ENCODE measurements around the gene DYRK1A. TPM values are rescaled to one million over a fixed set of nuclear protein-coding genes. Genes with fewer than 3 reads are reported as not detected.

DYRK1A gene
- polyA plus RNA-seq, 1 donor (not counting 4 experiments of a cell fraction or from before 2014, with no cell fraction given) = 25.3 TPM

DNA sequence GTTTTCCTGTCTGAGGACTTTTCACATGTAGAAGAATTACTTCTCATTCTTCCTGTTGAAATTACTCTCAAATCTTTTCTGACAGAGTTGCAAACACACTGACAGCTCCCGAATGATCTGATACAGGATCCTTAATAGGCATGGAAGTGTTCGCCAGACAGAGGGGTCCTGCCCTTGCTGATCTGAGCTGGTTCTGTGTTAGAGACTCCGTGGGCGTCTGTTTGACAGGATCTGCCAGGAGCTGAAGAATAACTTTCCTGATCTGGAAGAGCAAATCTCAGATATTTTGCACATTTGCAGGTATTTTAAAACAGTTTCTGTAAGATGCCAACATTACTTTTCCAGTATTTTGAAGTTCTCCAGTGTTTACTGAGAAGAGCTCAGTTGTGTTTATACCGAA, 202.3 kb downstream of the DYRK1A start:
- Histone ChIP-seq H3K9ac (ENCODE audit: control insufficient read depth, extremely low read depth, insufficient read depth, low read length) (no peak overlapping the region), H3K27me3 (ENCODE audit: control insufficient read depth, extremely low read depth, insufficient read depth, low read length) (no peaks in the 10 kb centered on the region), H3K9me1 (ENCODE audit: control insufficient read depth, extremely low read depth, insufficient read depth, low read length) (no peaks in the 10 kb centered on the region), H3K27ac (ENCODE audit: control insufficient read depth, insufficient read depth, low read length) (no peak overlapping the region), H3K4me3 (ENCODE audit: control insufficient read depth in 2 of 3, extremely low read depth in 1 of 3, insufficient read depth in 2 of 3, low read depth in 1 of 3, low read length in 3 of 3) (no peak overlapping the region), H3K4me1 (ENCODE audit: control insufficient read depth, extremely low read depth, insufficient read depth, low read length) (peaks cover 10% of the 10 kb centered on the region), H3K9me3 (ENCODE audit: control insufficient read depth, low read depth, low read length) (no peaks in the 10 kb centered on the region), H4K20me1 (ENCODE audit: control insufficient read depth, extremely low read depth, insufficient read depth, low read length) (no peaks in the 10 kb centered on the region), H3K36me3 (ENCODE audit: control insufficient read depth in 2 of 2, extremely low read depth in 1 of 2, insufficient read depth in 2 of 2, low read length in 2 of 2) (no peaks in the 10 kb centered on the region), H3K4me2 (ENCODE audit: control insufficient read depth, extremely low read depth, insufficient read depth, low read depth, low read length) (no peak overlapping the region), H3K79me2 (ENCODE audit: control insufficient read depth, insufficient read depth, low read length) (no peaks in the 10 kb centered on the region), H2AFZ (ENCODE audit: control insufficient read depth, low read length) (no peak overlapping the region)
- DNase-seq (ENCODE audit: low read depth, low spot score) (no peak), FAIRE-seq (no peak)
- dilution Hi-C loops (cut with MboI; ENCODE audit: extremely low pct_ligation_motif_present, low sequenced_read_pairs) = no loop called here
- TF ChIP-seq, protein P1, sequence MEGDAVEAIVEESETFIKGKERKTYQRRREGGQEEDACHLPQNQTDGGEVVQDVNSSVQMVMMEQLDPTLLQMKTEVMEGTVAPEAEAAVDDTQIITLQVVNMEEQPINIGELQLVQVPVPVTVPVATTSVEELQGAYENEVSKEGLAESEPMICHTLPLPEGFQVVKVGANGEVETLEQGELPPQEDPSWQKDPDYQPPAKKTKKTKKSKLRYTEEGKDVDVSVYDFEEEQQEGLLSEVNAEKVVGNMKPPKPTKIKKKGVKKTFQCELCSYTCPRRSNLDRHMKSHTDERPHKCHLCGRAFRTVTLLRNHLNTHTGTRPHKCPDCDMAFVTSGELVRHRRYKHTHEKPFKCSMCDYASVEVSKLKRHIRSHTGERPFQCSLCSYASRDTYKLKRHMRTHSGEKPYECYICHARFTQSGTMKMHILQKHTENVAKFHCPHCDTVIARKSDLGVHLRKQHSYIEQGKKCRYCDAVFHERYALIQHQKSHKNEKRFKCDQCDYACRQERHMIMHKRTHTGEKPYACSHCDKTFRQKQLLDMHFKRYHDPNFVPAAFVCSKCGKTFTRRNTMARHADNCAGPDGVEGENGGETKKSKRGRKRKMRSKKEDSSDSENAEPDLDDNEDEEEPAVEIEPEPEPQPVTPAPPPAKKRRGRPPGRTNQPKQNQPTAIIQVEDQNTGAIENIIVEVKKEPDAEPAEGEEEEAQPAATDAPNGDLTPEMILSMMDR (optimal IDR thresholded peaks at IDR 0.05 in 1 of 3, IDR thresholded peaks at IDR 0.05 in 1 of 3, conservative IDR thresholded peaks at IDR 0.05 in 1 of 3; ENCODE audit: extremely low read depth in 1 of 3, insufficient read depth in 2 of 3, low read length in 3 of 3) = no peak
- no peak for TF ChIP-seq EZH2 (IDR thresholded peaks at IDR 0.05; ENCODE audit: low read length)

DNA sequence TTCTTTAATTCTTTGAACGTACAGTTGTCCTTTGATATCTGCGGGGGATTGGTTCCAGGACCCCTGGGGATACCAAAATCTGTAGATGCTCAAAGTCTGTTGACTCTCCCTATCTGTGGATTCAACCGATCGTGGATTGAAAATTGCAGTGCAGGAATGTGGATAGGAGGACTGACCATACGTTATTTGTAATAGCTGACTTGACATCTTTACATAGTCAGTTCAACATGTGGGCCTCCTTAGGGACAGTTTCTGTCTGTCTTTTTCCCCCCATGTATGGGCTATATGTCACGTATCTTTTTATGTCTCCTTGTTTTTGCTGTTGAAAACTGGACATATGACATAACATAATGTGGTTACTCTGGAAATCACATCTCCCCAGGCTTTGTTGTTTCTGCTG, 204.9 kb downstream of the DYRK1A start:
- no peaks in the 10 kb centered on the region for H3K9me3 ChIP-seq (ENCODE audit: control insufficient read depth, low read depth, low read length)
- H4K20me1 ChIP-seq (ENCODE audit: control insufficient read depth, extremely low read depth, insufficient read depth, low read length) = no peaks in the 10 kb centered on the region
- no peak overlapping the region for H3K4me2 ChIP-seq (ENCODE audit: control insufficient read depth, extremely low read depth, insufficient read depth, low read depth, low read length)
- no peak for FAIRE-seq
- H3K79me2 ChIP-seq (ENCODE audit: control insufficient read depth, insufficient read depth, low read length) = no peaks in the 10 kb centered on the region
- no peaks in the 10 kb centered on the region for H3K27me3 ChIP-seq (ENCODE audit: control insufficient read depth, extremely low read depth, insufficient read depth, low read length)
- no peak overlapping the region for H3K4me3 ChIP-seq (ENCODE audit: control insufficient read depth in 2 of 3, extremely low read depth in 1 of 3, insufficient read depth in 2 of 3, low read depth in 1 of 3, low read length in 3 of 3)
- no peak overlapping the region for H3K27ac ChIP-seq (ENCODE audit: control insufficient read depth, insufficient read depth, low read length)
- no peak overlapping the region for H3K9ac ChIP-seq (ENCODE audit: control insufficient read depth, extremely low read depth, insufficient read depth, low read length)
- TF ChIP-seq EZH2 (IDR thresholded peaks at IDR 0.05; ENCODE audit: low read length) = no peak
- TF ChIP-seq, protein P1 (optimal IDR thresholded peaks at IDR 0.05 in 1 of 3, IDR thresholded peaks at IDR 0.05 in 1 of 3, conservative IDR thresholded peaks at IDR 0.05 in 1 of 3; ENCODE audit: extremely low read depth in 1 of 3, insufficient read depth in 2 of 3, low read length in 3 of 3) = no peak
- no peaks in the 10 kb centered on the region for H3K9me1 ChIP-seq (ENCODE audit: control insufficient read depth, extremely low read depth, insufficient read depth, low read length)
- dilution Hi-C loops (cut with MboI; ENCODE audit: extremely low pct_ligation_motif_present, low sequenced_read_pairs) = no loop called here
- no peak overlapping the region for H2AFZ ChIP-seq (ENCODE audit: control insufficient read depth, low read length)
- no peaks in the 10 kb centered on the region for H3K4me1 ChIP-seq (ENCODE audit: control insufficient read depth, extremely low read depth, insufficient read depth, low read length)
- H3K36me3 ChIP-seq (ENCODE audit: control insufficient read depth in 2 of 2, extremely low read depth in 1 of 2, insufficient read depth in 2 of 2, low read length in 2 of 2) = no peaks in the 10 kb centered on the region
- DNase-seq (ENCODE audit: low read depth, low spot score) = no peak
